Kidney (tissue), 14 donors: Measurements from ENCODE around the gene GALNS. TPM values are rescaled to one million over a fixed set of nuclear protein-coding genes. Genes with fewer than 3 reads are reported as not detected.

Source experiments
- DNase-seq, 5 donors: peaks; one replicate each; pipeline ENCODE4 v3.0.0-alpha.2; 2013 to 2020
- FAIRE-seq: peaks from 2 replicates; lab custom pipeline; 2012; peaks lifted over from hg19 to GRCh38; lab: Jason Lieb, UNC
- H3K27ac ChIP-seq, 2 donors: one replicate each; pipeline ENCODE4 v1.7.0; 2013; ENCODE audit warnings: low read depth in 2 of 2, low read length in 2 of 2, inconsistent platforms in 1 of 2
- H3K27me3 ChIP-seq: one replicate; pipeline ENCODE4 v1.7.1; 2013; ENCODE audit warnings: low read length, inconsistent platforms; ENCODE audit not compliant: control insufficient read depth, insufficient read depth
- H3K36me3 ChIP-seq, 3 donors: one replicate each; pipeline versions ENCODE4 v1.7.0 to v1.7.1; 2013; ENCODE audit warnings: low read length in 3 of 3, control low read depth in 1 of 3, inconsistent platforms in 1 of 3; ENCODE audit not compliant: insufficient read depth in 3 of 3, control insufficient read depth in 2 of 3
- H3K4me1 ChIP-seq, 3 donors: one replicate each; pipeline versions ENCODE4 v1.7.0 to v1.7.1; 2013; ENCODE audit warnings: low read length in 3 of 3, inconsistent platforms in 1 of 3, low read depth in 1 of 3; ENCODE audit not compliant: control insufficient read depth in 2 of 3, insufficient read depth in 2 of 3
- H3K4me3 ChIP-seq, 3 donors: one replicate each; pipeline versions ENCODE4 v1.7.0 to v1.8.1; 2013; ENCODE audit warnings: low read length in 3 of 3, control low read depth in 1 of 3, inconsistent platforms in 1 of 3
- H3K9ac ChIP-seq, 3 donors: one replicate each; pipeline versions ENCODE4 v1.7.0 to v1.7.1; 2013; ENCODE audit warnings: low read length in 3 of 3, control low read depth in 1 of 3, inconsistent platforms in 1 of 3
- H3K9me3 ChIP-seq, 3 donors: one replicate each; pipeline versions ENCODE4 v1.7.0 to v1.7.1; 2013; ENCODE audit warnings: low read length in 3 of 3, control low read depth in 1 of 3, inconsistent platforms in 1 of 3; ENCODE audit not compliant: control insufficient read depth in 2 of 3, insufficient read depth in 1 of 3
- intact Hi-C: fragments of 100-400 bp; cut with DNase I; formaldehyde crosslinking; loops from one replicate; pipeline ENCODE4 v1.11.1; 2022
- polyA plus RNA-seq: library from polyadenylated mRNA; stranded (reverse); fragments of 350-450 nt; fragmentation: Illumina TruSeq; extraction: RNeasy Lipid Tissue Mini Kit (QIAGEN cat#74804); gene quantifications from one replicate; pipeline ENCODE4 v1.2.3, GENCODE V29; 2014; ENCODE audit warnings: low read depth, low replicate concordance; ENCODE audit not compliant: insufficient read depth
- total RNA-seq: library from RNA; stranded (reverse); fragmentation: NEBNext Ultra II Directional; extraction: Animal tissue kit (Norgen Biotek cat#: 25700); gene quantifications from one replicate; pipeline ENCODE4 v1.2.1, GENCODE V29; 2021
- TF ChIP-seq, protein P1 (sequence below): IDR thresholded peaks from 3 replicates; pipeline ENCODE4 v1.5.1; 2012; ENCODE audit warnings: mild to moderate bottlenecking, moderate library complexity, borderline replicate concordance; ENCODE audit not compliant: insufficient read depth; ENCODE audit errors: extremely low read depth
- donor health status: control.
- donor health status: control.
- donor health status: control.
- donor health status: control.
- donor health status: control.
- donor health status: DM: yes; HTN: yes; CAD: no.
- donor health status: Normal renal cell carcinoma (clear cell type).

The GALNS gene
- total and polyA plus RNA-seq, 2 donors from 2014 or later, result 15.8 to 37.2 TPM

GRCh38 chr16:88888057-88888456 is 31.3 kb upstream of the GALNS start:
- FAIRE-seq, result no peak
- peaks cover 0 to 4% (median 0%) of the 10 kb centered on the region in 3 donors for H3K4me1 ChIP-seq
- H3K9ac ChIP-seq, result no peak overlapping the region
- H3K27ac ChIP-seq, result no peak overlapping the region
- no peak for DNase-seq
- no peaks in the 10 kb centered on the region for H3K9me3 ChIP-seq
- no peaks in the 10 kb centered on the region for H3K27me3 ChIP-seq
- TF ChIP-seq, protein P1, sequence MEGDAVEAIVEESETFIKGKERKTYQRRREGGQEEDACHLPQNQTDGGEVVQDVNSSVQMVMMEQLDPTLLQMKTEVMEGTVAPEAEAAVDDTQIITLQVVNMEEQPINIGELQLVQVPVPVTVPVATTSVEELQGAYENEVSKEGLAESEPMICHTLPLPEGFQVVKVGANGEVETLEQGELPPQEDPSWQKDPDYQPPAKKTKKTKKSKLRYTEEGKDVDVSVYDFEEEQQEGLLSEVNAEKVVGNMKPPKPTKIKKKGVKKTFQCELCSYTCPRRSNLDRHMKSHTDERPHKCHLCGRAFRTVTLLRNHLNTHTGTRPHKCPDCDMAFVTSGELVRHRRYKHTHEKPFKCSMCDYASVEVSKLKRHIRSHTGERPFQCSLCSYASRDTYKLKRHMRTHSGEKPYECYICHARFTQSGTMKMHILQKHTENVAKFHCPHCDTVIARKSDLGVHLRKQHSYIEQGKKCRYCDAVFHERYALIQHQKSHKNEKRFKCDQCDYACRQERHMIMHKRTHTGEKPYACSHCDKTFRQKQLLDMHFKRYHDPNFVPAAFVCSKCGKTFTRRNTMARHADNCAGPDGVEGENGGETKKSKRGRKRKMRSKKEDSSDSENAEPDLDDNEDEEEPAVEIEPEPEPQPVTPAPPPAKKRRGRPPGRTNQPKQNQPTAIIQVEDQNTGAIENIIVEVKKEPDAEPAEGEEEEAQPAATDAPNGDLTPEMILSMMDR, result no peak
- intact Hi-C loops, result no loop called here
- H3K36me3 ChIP-seq, result no peaks in the 10 kb centered on the region
- no peak overlapping the region for H3K4me3 ChIP-seq

- Histone ChIP-seq H3K27ac (no peak overlapping the region), H3K4me1 (peaks cover 0 to 4% (median 0%) of the 10 kb centered on the region in 3 donors), H3K9me3 (no peaks in the 10 kb centered on the region), H3K4me3 (no peak overlapping the region), H3K27me3 (no peaks in the 10 kb centered on the region), H3K9ac (no peak overlapping the region), H3K36me3 (no peaks in the 10 kb centered on the region)
- FAIRE-seq, result no peak
- DNase-seq, result peak; percentile 31 to 94 (median 70)
- TF ChIP-seq, protein P1, result no peak
- intact Hi-C loops, result no loop called here
These were observed 30.2 kb upstream of the GALNS start for GRCh38 chr16:88886845-88887521.

GRCh38 chr16:88886420-88886844 is 29.7 kb upstream of the GALNS start:
- Histone ChIP-seq H3K27ac (no peak overlapping the region), H3K9me3 (no peaks in the 10 kb centered on the region), H3K36me3 (no peaks in the 10 kb centered on the region), H3K9ac (no peak overlapping the region), H3K4me3 (no peak overlapping the region), H3K4me1 (peaks cover 0 to 4% (median 0%) of the 10 kb centered on the region in 3 donors), H3K27me3 (no peaks in the 10 kb centered on the region)
- no peak for FAIRE-seq
- DNase-seq, result no peak
- TF ChIP-seq, protein P1, result no peak
- intact Hi-C loops, result no loop called here
